Fibroblast of pulmonary artery (primary cell): ENCODE results near the gene PTPRD.

Experiments
- DNase-seq: peaks from one replicate; pipeline ENCODE4 v3.0.0-alpha.2; 2010; ENCODE audit warnings: low read depth
- H3K4me3 ChIP-seq: replicated peaks from 2 replicates; pipeline ENCODE4 v1.5.1; 2011; ENCODE audit warnings: low read depth, mild to moderate bottlenecking, control low read depth, low read length, moderate library complexity
- CTCF ChIP-seq: IDR thresholded peaks from 2 replicates; pipeline ENCODE4 v1.5.1; 2011; ENCODE audit warnings: mild to moderate bottlenecking, control low read depth, low read length, inconsistent platforms; ENCODE audit errors: missing control alignments

The PTPRD gene

GRCh38 chr9:8543219-8543618 is 2069.6 kb downstream of the PTPRD start:
- DNase-seq = no peak
- TF ChIP-seq CTCF = no peak
- no peak overlapping the region for H3K4me3 ChIP-seq

GRCh38 chr9:8542537-8542936 is 2070.3 kb downstream of the PTPRD start:
- DNase-seq = no peak
- TF ChIP-seq CTCF = no peak
- H3K4me3 ChIP-seq = no peak overlapping the region

- H3K4me3 ChIP-seq = no peak overlapping the region
- TF ChIP-seq CTCF = no peak
- DNase-seq = no peak
Observed at GRCh38 chr9:8539681-8540197, 2073.1 kb downstream of the PTPRD start.

GRCh38 chr9:8536845-8537244 is 2076.0 kb downstream of the PTPRD start:
- no peak for DNase-seq
- no peak for TF ChIP-seq CTCF
- H3K4me3 ChIP-seq = no peak overlapping the region

- no peak overlapping the region for H3K4me3 ChIP-seq
- TF ChIP-seq CTCF = no peak
- DNase-seq = no peak
Observed at GRCh38 chr9:8534828-8535227, 2078.0 kb downstream of the PTPRD start.

GRCh38 chr9:8533681-8534080 is 2079.1 kb downstream of the PTPRD start:
- DNase-seq = no peak
- no peak overlapping the region for H3K4me3 ChIP-seq
- TF ChIP-seq CTCF = no peak

GRCh38 chr9:8531826-8532415 is 2080.9 kb downstream of the PTPRD start:
- TF ChIP-seq CTCF = no peak
- no peak overlapping the region for H3K4me3 ChIP-seq
- DNase-seq = no peak
